Effector memory CD4-positive, alpha-beta T cell (primary cell): ENCODE data around the gene NLRP5.

Experiments used
- DNase-seq, 3 donors: peaks; one replicate each; pipeline ENCODE4 v3.0.0-alpha.2; 2020
- H3K27ac ChIP-seq: 2 replicates; pipeline ENCODE4 v1.7.0; 2013; ENCODE audit warnings: mild to moderate bottlenecking, low read length, moderate library complexity; ENCODE audit not compliant: insufficient read depth, poor library complexity, severe bottlenecking
- H3K27me3 ChIP-seq: replicated peaks from 2 replicates; pipeline ENCODE4 v1.7.0; 2013; ENCODE audit warnings: mild to moderate bottlenecking, low read length; ENCODE audit not compliant: insufficient read depth, control insufficient read depth, poor library complexity, severe bottlenecking
- H3K36me3 ChIP-seq: 2 replicates; pipeline ENCODE4 v1.7.0; 2013; ENCODE audit warnings: mild to moderate bottlenecking, low read length, moderate library complexity; ENCODE audit not compliant: control insufficient read depth, insufficient read depth
- H3K4me1 ChIP-seq: 2 replicates; pipeline ENCODE4 v1.7.0; 2013; ENCODE audit warnings: low read length, mild to moderate bottlenecking; ENCODE audit not compliant: control insufficient read depth, insufficient read depth, poor library complexity, severe bottlenecking
- H3K4me3 ChIP-seq: 2 replicates; pipeline ENCODE4 v1.7.0; 2013; ENCODE audit warnings: low read length, low read depth, mild to moderate bottlenecking; ENCODE audit not compliant: insufficient read depth, poor library complexity, severe bottlenecking
- H3K9me3 ChIP-seq: 2 replicates; pipeline ENCODE4 v1.7.0; 2013; ENCODE audit warnings: mild to moderate bottlenecking, low read length, moderate library complexity; ENCODE audit not compliant: control insufficient read depth

NLRP5 gene

DNA sequence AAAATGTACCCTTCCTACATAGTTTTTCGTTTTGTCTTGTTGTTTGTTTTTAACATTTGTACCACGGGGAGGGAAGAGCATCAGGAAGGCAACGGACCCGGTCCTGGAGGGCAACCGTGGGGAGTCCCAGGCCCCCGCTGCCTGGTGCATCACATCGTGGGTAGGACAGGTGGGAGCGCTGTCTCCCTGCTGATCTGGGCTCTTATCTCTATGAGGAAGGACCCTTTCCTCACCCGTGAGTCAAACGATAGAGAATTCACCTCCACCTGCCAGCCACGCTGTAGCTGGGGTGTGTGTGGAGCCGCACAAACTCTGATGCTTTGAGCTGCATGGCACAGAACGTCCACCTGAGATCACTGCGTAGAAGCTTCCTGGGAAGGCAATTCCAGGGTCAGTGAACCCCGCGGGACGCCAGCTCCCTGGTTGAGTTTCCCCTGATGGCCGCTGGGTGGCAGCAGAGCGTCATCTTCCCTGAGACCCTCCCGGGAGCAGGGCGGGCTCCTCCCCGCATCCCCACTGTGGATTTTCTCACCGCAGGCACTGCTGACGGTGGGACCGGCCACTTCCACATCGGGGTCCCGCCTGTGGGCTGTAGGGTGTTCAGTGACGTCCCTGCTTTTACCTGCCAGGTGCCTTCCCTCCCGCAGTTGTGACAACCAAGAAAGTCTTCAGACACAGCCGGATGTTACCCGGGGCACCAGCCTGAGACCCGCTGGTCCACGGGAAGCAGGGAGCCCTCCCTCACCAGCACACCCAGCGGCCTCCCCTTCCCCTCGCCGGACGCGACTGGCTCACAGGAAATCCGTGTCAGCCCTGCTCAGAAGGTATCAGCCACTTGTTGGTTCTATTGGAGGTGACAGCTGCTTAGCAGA is 79.8 kb downstream of the NLRP5 start:
- DNase-seq = peak; percentile 31 to 52 (median 33)
- Histone ChIP-seq H3K27me3 (peaks cover 9% of the 10 kb centered on the region), H3K9me3 (no peaks in the 10 kb centered on the region), H3K4me3 (peak overlapping the region; percentile 42), H3K36me3 (no peaks in the 10 kb centered on the region), H3K27ac (no peak overlapping the region), H3K4me1 (peaks cover 8% of the 10 kb centered on the region)

DNA sequence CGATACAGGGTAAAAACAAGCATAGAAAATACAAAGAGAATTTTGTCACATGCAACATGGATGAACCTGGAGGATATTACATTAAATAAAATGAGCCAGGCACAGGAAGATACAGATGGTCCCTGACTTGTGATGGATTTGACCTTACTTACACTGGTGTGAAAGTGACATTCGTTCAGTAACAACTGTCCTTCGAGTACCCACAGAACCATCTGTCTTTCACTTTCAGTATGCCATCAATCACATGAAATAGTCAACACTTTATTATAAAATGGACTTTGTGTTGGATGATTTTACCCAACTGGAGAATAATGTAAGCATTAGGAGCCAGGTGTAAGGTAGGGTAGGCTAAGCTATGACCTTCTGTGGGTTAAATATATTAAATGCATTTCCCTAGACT is 83.1 kb downstream of the NLRP5 start:
- peaks cover 8% of the 10 kb centered on the region for H3K4me1 ChIP-seq
- H3K4me3 ChIP-seq = no peak overlapping the region
- no peaks in the 10 kb centered on the region for H3K27me3 ChIP-seq
- no peaks in the 10 kb centered on the region for H3K9me3 ChIP-seq
- DNase-seq = no peak
- H3K27ac ChIP-seq = no peak overlapping the region
- H3K36me3 ChIP-seq = no peaks in the 10 kb centered on the region

GRCh38 chr19:56071151-56071550 is 84.6 kb downstream of the NLRP5 start:
- no peaks in the 10 kb centered on the region for H3K27me3 ChIP-seq
- peaks cover 7% of the 10 kb centered on the region for H3K4me1 ChIP-seq

GRCh38 chr19:56076498-56076897 is 89.9 kb downstream of the NLRP5 start:
- no peaks in the 10 kb centered on the region for H3K27me3 ChIP-seq
- H3K36me3 ChIP-seq = no peaks in the 10 kb centered on the region
- H3K4me1 ChIP-seq = peaks cover 7% of the 10 kb centered on the region
- no peaks in the 10 kb centered on the region for H3K9me3 ChIP-seq
- DNase-seq = peak in 1 of 3 donors; percentile 12
- H3K27ac ChIP-seq = no peak overlapping the region
- no peak overlapping the region for H3K4me3 ChIP-seq

More at GRCh38 chr19:56071151-56071550, 84.6 kb downstream of the NLRP5 start:
- Histone ChIP-seq H3K36me3 (no peaks in the 10 kb centered on the region), H3K27ac (no peak overlapping the region), H3K4me3 (no peak overlapping the region), H3K9me3 (no peaks in the 10 kb centered on the region)
- DNase-seq = no peak

DNA sequence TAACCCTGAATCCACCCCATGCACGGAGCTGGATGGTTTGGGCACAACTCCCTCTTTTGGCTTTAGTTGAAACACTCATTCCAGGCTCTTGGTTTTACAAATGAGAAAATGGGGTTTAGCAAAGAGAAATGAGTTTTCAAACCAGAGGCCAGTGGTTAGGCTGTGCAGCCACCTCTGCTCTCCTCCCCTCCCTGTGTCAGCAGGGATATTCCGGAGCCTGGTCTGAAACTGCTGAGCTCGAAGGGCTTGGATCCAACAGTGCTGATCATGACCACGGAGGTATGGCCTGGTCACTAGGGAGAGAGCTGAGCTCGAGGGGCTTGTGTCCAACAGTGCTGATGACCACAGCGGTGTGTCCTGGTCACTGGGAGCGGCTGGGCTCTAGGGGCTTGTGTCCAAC is 93.0 kb downstream of the NLRP5 start:
- Histone ChIP-seq H3K36me3 (no peaks in the 10 kb centered on the region), H3K4me1 (peaks cover 7% of the 10 kb centered on the region), H3K9me3 (no peaks in the 10 kb centered on the region), H3K27me3 (no peaks in the 10 kb centered on the region), H3K4me3 (no peak overlapping the region), H3K27ac (no peak overlapping the region)
- no peak for DNase-seq

DNA sequence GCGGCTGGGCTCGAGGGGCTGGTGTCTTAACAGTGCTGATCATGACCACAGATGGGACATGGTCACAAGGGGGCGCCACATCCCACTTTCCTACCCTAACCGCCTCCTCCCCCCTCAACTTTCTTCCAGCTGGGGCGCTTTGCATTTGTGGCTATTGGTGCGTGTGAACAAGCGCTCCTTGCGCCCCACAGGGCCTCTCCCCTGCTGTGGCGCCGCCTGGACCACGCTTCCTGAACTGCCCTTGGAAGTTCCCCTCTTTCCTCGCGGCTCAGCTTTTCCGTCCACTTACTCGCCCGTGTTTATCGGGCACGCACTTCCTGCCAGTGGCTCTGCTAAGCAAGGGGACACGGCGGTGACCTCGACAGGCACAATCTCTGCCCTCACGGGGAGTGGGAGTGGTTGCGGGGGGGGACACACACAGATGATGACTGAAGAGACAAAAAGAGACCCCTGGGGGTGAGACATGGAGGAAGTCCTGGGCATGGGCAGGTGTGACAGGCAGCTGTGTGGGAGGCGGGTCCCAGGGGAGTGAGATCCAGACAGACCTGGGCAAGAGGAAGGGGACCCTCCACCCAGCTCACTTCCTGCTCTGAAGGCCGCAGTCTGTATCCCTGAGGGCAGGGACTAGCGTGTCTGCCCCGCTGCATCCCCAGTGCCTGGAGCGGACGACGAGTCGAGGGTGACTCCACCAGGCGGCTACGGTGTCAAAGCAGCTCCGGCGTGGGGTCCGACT is 94.3 kb downstream of the NLRP5 start:
- Histone ChIP-seq H3K9me3 (no peaks in the 10 kb centered on the region), H3K27ac (no peak overlapping the region), H3K4me3 (peak overlapping the region; percentile 47), H3K27me3 (no peaks in the 10 kb centered on the region), H3K4me1 (peaks cover 7% of the 10 kb centered on the region), H3K36me3 (no peaks in the 10 kb centered on the region)
- DNase-seq = peak; percentile 15 to 45 (median 41)

- Histone ChIP-seq H3K9me3 (no peaks in the 10 kb centered on the region), H3K4me1 (peaks cover 7% of the 10 kb centered on the region), H3K4me3 (no peak overlapping the region), H3K27me3 (no peaks in the 10 kb centered on the region), H3K27ac (no peak overlapping the region), H3K36me3 (peaks cover 3% of the 10 kb centered on the region)
- DNase-seq = no peak
These were observed 97.1 kb downstream of the NLRP5 start for GRCh38 chr19:56083668-56084067.

- Histone ChIP-seq H3K4me3 (no peak overlapping the region), H3K9me3 (no peaks in the 10 kb centered on the region), H3K27ac (no peak overlapping the region), H3K4me1 (peaks cover 7% of the 10 kb centered on the region), H3K36me3 (peaks cover 16% of the 10 kb centered on the region), H3K27me3 (no peaks in the 10 kb centered on the region)
- no peak for DNase-seq
These were observed 98.4 kb downstream of the NLRP5 start for GRCh38 chr19:56084835-56085536.

GRCh38 chr19:56085571-56086275 is 99.1 kb downstream of the NLRP5 start:
- Histone ChIP-seq H3K9me3 (no peaks in the 10 kb centered on the region), H3K4me1 (peaks cover 5% of the 10 kb centered on the region), H3K27me3 (no peaks in the 10 kb centered on the region), H3K27ac (no peak overlapping the region), H3K36me3 (peaks cover 18% of the 10 kb centered on the region), H3K4me3 (no peak overlapping the region)
- no peak for DNase-seq
